H9 (cell line): Measurements from ENCODE around the gene TMEM135. TPM values are rescaled to one million over a fixed set of nuclear protein-coding genes. Genes with fewer than 3 reads are reported as not detected.

ENCODE experiments used
- DNase-seq: peaks from one replicate; pipeline ENCODE4 v3.0.0-alpha.2; 2017
- H2AFZ ChIP-seq: one replicate; pipeline ENCODE4 v1.6.1; 2013; ENCODE audit warnings: mild to moderate bottlenecking, low read length, control low read depth, moderate library complexity
- H2AK5ac ChIP-seq: 2 replicates; pipeline ENCODE4 v1.6.1; 2013; ENCODE audit warnings: low read length, control low read depth, mixed read lengths; ENCODE audit not compliant: insufficient read length
- H2BK120ac ChIP-seq: one replicate; pipeline ENCODE4 v1.6.1; 2013; ENCODE audit warnings: low read depth, mild to moderate bottlenecking, low read length, control low read depth, inconsistent platforms; ENCODE audit not compliant: poor library complexity, severe bottlenecking
- H2BK12ac ChIP-seq: 2 replicates; pipeline ENCODE4 v1.6.1; 2013; ENCODE audit warnings: low read length, control low read depth, mixed read lengths, low read depth; ENCODE audit not compliant: insufficient read length
- H2BK15ac ChIP-seq: 2 replicates; pipeline ENCODE4 v1.6.1; 2013; ENCODE audit warnings: low read depth, low read length, control low read depth
- H2BK20ac ChIP-seq: one replicate; pipeline ENCODE4 v1.6.1; 2013; ENCODE audit warnings: low read depth, mild to moderate bottlenecking, low read length, control low read depth, inconsistent platforms; ENCODE audit not compliant: poor library complexity, severe bottlenecking
- H2BK5ac ChIP-seq: 2 replicates; pipeline ENCODE4 v1.6.1; 2013; ENCODE audit warnings: low read length, control low read depth, mixed read lengths; ENCODE audit not compliant: insufficient read length
- H3K14ac ChIP-seq: 2 replicates; pipeline ENCODE4 v1.6.1; 2013; ENCODE audit warnings: low read length, control low read depth; ENCODE audit not compliant: insufficient read depth
- H3K18ac ChIP-seq: 2 replicates; pipeline ENCODE4 v1.6.1; 2013; ENCODE audit warnings: low read depth, mild to moderate bottlenecking, mixed read lengths, low read length, control low read depth; ENCODE audit not compliant: insufficient read length
- H3K23ac ChIP-seq: 2 replicates; pipeline ENCODE4 v1.6.1; 2013; ENCODE audit warnings: low read length, control low read depth, mixed read lengths, low read depth; ENCODE audit not compliant: insufficient read length
- H3K23me2 ChIP-seq: 2 replicates; pipeline ENCODE4 v1.6.1; 2013; ENCODE audit warnings: low read depth, mild to moderate bottlenecking, mixed read lengths, low read length, control low read depth; ENCODE audit not compliant: insufficient read length, poor library complexity, severe bottlenecking
- H3K27ac ChIP-seq: 2 replicates; pipeline ENCODE4 v1.5.1; 2013; ENCODE audit warnings: low read length, control low read depth, mixed read lengths, low read depth; ENCODE audit not compliant: insufficient read length
- H3K27me3 ChIP-seq: 2 replicates; pipeline ENCODE4 v1.6.1; 2013; ENCODE audit warnings: low read length, control low read depth, inconsistent platforms; ENCODE audit not compliant: insufficient read depth
- H3K4ac ChIP-seq: 2 replicates; pipeline ENCODE4 v1.6.1; 2013; ENCODE audit warnings: low read depth, mild to moderate bottlenecking, control low read depth, inconsistent platforms, low read length, moderate library complexity
- H3K4me1 ChIP-seq: 2 replicates; pipeline ENCODE4 v1.6.1; 2013; ENCODE audit warnings: low read length, control low read depth, inconsistent platforms; ENCODE audit not compliant: insufficient read depth
- H3K4me2 ChIP-seq: 2 replicates; pipeline ENCODE4 v1.6.1; 2013; ENCODE audit warnings: low read length, control low read depth, mixed read lengths; ENCODE audit not compliant: insufficient read length, insufficient read depth
- H3K56ac ChIP-seq: 2 replicates; pipeline ENCODE4 v1.6.1; 2013; ENCODE audit warnings: low read depth, mild to moderate bottlenecking, mixed read lengths, low read length, control low read depth; ENCODE audit not compliant: insufficient read length
- H3K79me1 ChIP-seq: 2 replicates; pipeline ENCODE4 v1.6.1; 2013; ENCODE audit warnings: low read depth, mild to moderate bottlenecking, moderate library complexity, low read length, control low read depth, inconsistent platforms; ENCODE audit not compliant: insufficient read depth, poor library complexity, severe bottlenecking
- H3K79me2 ChIP-seq: 2 replicates; pipeline ENCODE4 v1.6.1; 2013; ENCODE audit warnings: low read length, control low read depth, inconsistent platforms; ENCODE audit not compliant: insufficient read depth
- H3K9ac ChIP-seq: 2 replicates; pipeline ENCODE4 v1.6.1; 2013; ENCODE audit warnings: low read length, control low read depth, mixed read lengths; ENCODE audit not compliant: insufficient read length; ENCODE audit errors: extremely low read depth
- H3K9me3 ChIP-seq: one replicate; pipeline ENCODE4 v1.6.1; 2013; ENCODE audit warnings: low read depth, low read length, inconsistent platforms; ENCODE audit not compliant: control insufficient read depth
- H3T11ph ChIP-seq: one replicate; pipeline ENCODE4 v1.6.1; 2013; ENCODE audit warnings: mild to moderate bottlenecking, low read length, control low read depth, inconsistent platforms
- H4K20me1 ChIP-seq: one replicate; pipeline ENCODE4 v1.6.1; 2013; ENCODE audit not compliant: control insufficient read depth, insufficient read length, insufficient read depth
- H4K5ac ChIP-seq: 2 replicates; pipeline ENCODE4 v1.6.1; 2013; ENCODE audit warnings: low read depth, mild to moderate bottlenecking, mixed read lengths, low read length, control low read depth; ENCODE audit not compliant: insufficient read length
- H4K8ac ChIP-seq: replicated peaks from 2 replicates; pipeline ENCODE4 v1.6.1; 2013; ENCODE audit warnings: low read length, control low read depth, mixed read lengths, low read depth; ENCODE audit not compliant: insufficient read length
- H4K91ac ChIP-seq: 2 replicates; pipeline ENCODE4 v1.6.1; 2013; ENCODE audit warnings: low read depth, mild to moderate bottlenecking, moderate library complexity, mixed read lengths, low read length, control low read depth; ENCODE audit not compliant: insufficient read length
- H3K27ac Mint-ChIP-seq, 3 experiments: 2 replicates in 2 of 3; 3 replicates in 1 of 3; pipeline ENCODE4 v1.8.0; 2020 to 2021; ENCODE audit warnings: mixed read lengths in 3 of 3, mild to moderate bottlenecking in 1 of 3, moderate library complexity in 1 of 3
- H3K27me3 Mint-ChIP-seq: 2 replicates; pipeline ENCODE4 v1.8.0; 2021; ENCODE audit warnings: low read depth, mild to moderate bottlenecking, moderate library complexity, mixed read lengths
- H3K36me3 Mint-ChIP-seq, 3 experiments: 2 replicates in 2 of 3; 3 replicates in 1 of 3; pipeline ENCODE4 v1.8.0; 2020 to 2021; ENCODE audit warnings: low read depth in 3 of 3, mixed read lengths in 3 of 3; ENCODE audit not compliant: insufficient read depth in 1 of 3
- H3K4me1 Mint-ChIP-seq, 2 experiments: 2 replicates each; pipeline ENCODE4 v1.8.0; 2020; ENCODE audit warnings: mixed read lengths in 2 of 2
- H3K4me3 Mint-ChIP-seq, 2 experiments: 2 replicates in 1 of 2; 3 replicates in 1 of 2; pipeline ENCODE4 v1.8.0; 2020 to 2021; ENCODE audit warnings: mild to moderate bottlenecking in 2 of 2, mixed read lengths in 2 of 2, moderate library complexity in 1 of 2
- H3K9me3 Mint-ChIP-seq, 2 experiments: 2 replicates in 1 of 2; 3 replicates in 1 of 2; pipeline ENCODE4 v1.8.0; 2020; ENCODE audit warnings: mild to moderate bottlenecking in 2 of 2, mixed read lengths in 2 of 2, moderate library complexity in 1 of 2
- WGBS: extraction: QIAGEN DNeasy Blood & Tissue Kit; methylation state at CpG from one replicate; pipeline ENCODE4 v1.1.7; 2013; ENCODE audit warnings: missing lambda C conversion rate, low lambda C conversion rate, mixed read lengths; ENCODE audit not compliant: insufficient read length; ENCODE audit errors: extremely low coverage; 5-methylcytosine and 5-hydroxymethylcytosine counted together
- total RNA-seq: library from RNA; stranded (reverse); gene quantifications from 2 replicates; pipeline ENCODE4 v1.2.1, GENCODE V29; 2021
- TF ChIP-seq, protein P1 (sequence below): fragments of 200-600 bp; sonication (generic); conservative IDR thresholded peaks from 3 replicates; pipeline ENCODE4 v1.8.0; 2021; ENCODE audit warnings: antibody characterized with exemption, mild to moderate bottlenecking

TMEM135 gene
- total RNA-seq, 1 experiment from 2014 or later = 25.2 TPM

DNA sequence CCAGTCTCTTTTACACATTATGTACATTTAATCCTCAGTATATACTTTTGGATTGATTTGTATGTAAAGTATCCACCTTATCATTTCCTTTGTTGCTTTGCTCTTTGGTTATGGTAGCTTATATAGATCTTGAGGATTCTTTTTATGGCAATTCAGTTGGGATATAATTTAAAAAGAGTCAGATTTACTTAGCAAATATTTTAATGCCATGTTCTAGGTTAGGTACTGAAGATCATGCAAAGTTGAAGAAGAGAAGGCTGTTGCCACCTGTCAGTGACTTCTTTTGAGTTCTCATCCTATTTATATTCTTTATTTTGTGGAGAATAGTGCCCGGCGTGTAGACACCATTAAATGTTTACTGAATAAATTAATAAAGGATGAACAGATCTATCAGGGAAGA is 279.7 kb downstream of the TMEM135 start:
- H3K4me1 ChIP-seq = no peaks in the 10 kb centered on the region
- no peak overlapping the region for H2BK120ac ChIP-seq
- H2AK5ac ChIP-seq = no peak overlapping the region
- no peak overlapping the region for H2AFZ ChIP-seq
- H3K56ac ChIP-seq = no peak overlapping the region
- Mint-ChIP-seq H3K4me1 (peaks cover 0 to 4% of the 10 kb centered on the region in 2 experiments; a peak in 3 of 4 replicates), H3K27me3 (no peaks in the 10 kb centered on the region), H3K4me3 (no peak overlapping the region), H3K27ac (no peak overlapping the region), H3K36me3 (peaks cover 0 to 3% (median 0%) of the 10 kb centered on the region in 3 experiments; a peak in 3 of 7 replicates), H3K9me3 (no peaks in the 10 kb centered on the region)
- H2BK5ac ChIP-seq = no peak overlapping the region
- no peak overlapping the region for H3T11ph ChIP-seq
- H4K8ac ChIP-seq = no peak overlapping the region
- H3K9me3 ChIP-seq = no peaks in the 10 kb centered on the region
- no peak overlapping the region for H2BK12ac ChIP-seq
- H4K20me1 ChIP-seq = no peaks in the 10 kb centered on the region
- no CpG with 5 or more reads among the region's 2 CpGs for WGBS
- H3K9ac ChIP-seq = no peak overlapping the region
- H3K79me2 ChIP-seq = no peaks in the 10 kb centered on the region
- no peak for DNase-seq
- no peak overlapping the region for H3K23ac ChIP-seq
- H4K91ac ChIP-seq = no peak overlapping the region
- no peak overlapping the region for H2BK15ac ChIP-seq
- H2BK20ac ChIP-seq = no peak overlapping the region
- no peak overlapping the region for H3K4ac ChIP-seq
- no peak overlapping the region for H3K4me2 ChIP-seq
- TF ChIP-seq, protein P1, sequence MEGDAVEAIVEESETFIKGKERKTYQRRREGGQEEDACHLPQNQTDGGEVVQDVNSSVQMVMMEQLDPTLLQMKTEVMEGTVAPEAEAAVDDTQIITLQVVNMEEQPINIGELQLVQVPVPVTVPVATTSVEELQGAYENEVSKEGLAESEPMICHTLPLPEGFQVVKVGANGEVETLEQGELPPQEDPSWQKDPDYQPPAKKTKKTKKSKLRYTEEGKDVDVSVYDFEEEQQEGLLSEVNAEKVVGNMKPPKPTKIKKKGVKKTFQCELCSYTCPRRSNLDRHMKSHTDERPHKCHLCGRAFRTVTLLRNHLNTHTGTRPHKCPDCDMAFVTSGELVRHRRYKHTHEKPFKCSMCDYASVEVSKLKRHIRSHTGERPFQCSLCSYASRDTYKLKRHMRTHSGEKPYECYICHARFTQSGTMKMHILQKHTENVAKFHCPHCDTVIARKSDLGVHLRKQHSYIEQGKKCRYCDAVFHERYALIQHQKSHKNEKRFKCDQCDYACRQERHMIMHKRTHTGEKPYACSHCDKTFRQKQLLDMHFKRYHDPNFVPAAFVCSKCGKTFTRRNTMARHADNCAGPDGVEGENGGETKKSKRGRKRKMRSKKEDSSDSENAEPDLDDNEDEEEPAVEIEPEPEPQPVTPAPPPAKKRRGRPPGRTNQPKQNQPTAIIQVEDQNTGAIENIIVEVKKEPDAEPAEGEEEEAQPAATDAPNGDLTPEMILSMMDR = no peak
- H3K79me1 ChIP-seq = no peaks in the 10 kb centered on the region
- H4K5ac ChIP-seq = no peak overlapping the region
- H3K18ac ChIP-seq = no peak overlapping the region
- no peaks in the 10 kb centered on the region for H3K23me2 ChIP-seq
- H3K14ac ChIP-seq = no peak overlapping the region
- H3K27ac ChIP-seq = no peak overlapping the region
- no peaks in the 10 kb centered on the region for H3K27me3 ChIP-seq
